Gastroesophageal sphincter (tissue), 4 donors: ENCODE data around the gene SLC24A1. TPM values are rescaled to one million over a fixed set of nuclear protein-coding genes. Genes with fewer than 3 reads are reported as not detected.

Source experiments
- ATAC-seq: fragments of 150-250 bp; one replicate; pipeline ENCODE4 v1.9.1; 2016; ENCODE audit warnings: mild to moderate bottlenecking, moderate library complexity
- H3K27ac ChIP-seq, 4 donors: fragments of 200-600 bp; sonication (generic) in 3 of 4; 1 replicate in 3 of 4; 2 replicates in 1 of 4; pipeline ENCODE4 v1.5.1; 2016 to 2019
- H3K27me3 ChIP-seq: fragments of 200-600 bp; sonication (generic); one replicate; pipeline ENCODE4 v1.5.1; 2019
- H3K36me3 ChIP-seq, 2 donors: fragments of 200-600 bp; sonication (generic); one replicate each; pipeline ENCODE4 v1.5.1; 2019; ENCODE audit warnings: control low read depth in 1 of 2
- H3K4me1 ChIP-seq, 3 donors: fragments of 200-600 bp; sonication (generic); 1 replicate in 2 of 3; 2 replicates in 1 of 3; pipeline ENCODE4 v1.5.1; 2016 to 2019; ENCODE audit warnings: control low read depth in 2 of 3
- H3K4me3 ChIP-seq, 2 donors: fragments of 200-600 bp; sonication (generic); one replicate each; pipeline ENCODE4 v1.5.1; 2019; ENCODE audit warnings: mild to moderate bottlenecking in 1 of 2, moderate library complexity in 1 of 2
- H3K9me3 ChIP-seq, 3 donors: fragments of 200-600 bp; sonication (generic); one replicate each; pipeline ENCODE4 v1.5.1; 2017 to 2019; ENCODE audit warnings: control low read depth in 2 of 3
- EP300 ChIP-seq: sonication (generic); formaldehyde crosslinking; IDR thresholded peaks from one replicate; pipeline ENCODE4 v1.6.1; 2017; ENCODE audit warnings: antibody characterized with exemption, mild to moderate bottlenecking
- POLR2A ChIP-seq, 2 donors: fragments of 450-650 bp; IDR thresholded peaks; one replicate each; pipeline ENCODE4 v1.6.1; 2017; ENCODE audit warnings: antibody characterized with exemption in 2 of 2, mild to moderate bottlenecking in 2 of 2, moderate library complexity in 1 of 2
- POLR2AphosphoS5 ChIP-seq: sonication (generic); formaldehyde crosslinking; IDR thresholded peaks from one replicate; pipeline ENCODE4 v1.6.1; 2017; ENCODE audit warnings: antibody characterized with exemption
- WGBS, 2 donors: methylation state at CpG; one replicate each; pipeline ENCODE4 v1.1.5; 2018; ENCODE audit warnings: low coverage in 1 of 2; 5-methylcytosine and 5-hydroxymethylcytosine counted together
- total RNA-seq, 4 donors: library from RNA; depleted of rRNA; stranded (reverse); fragments of >200 nt; gene quantifications; one replicate each; pipeline ENCODE4 v1.1.0, GENCODE V29; 2016
- TF ChIP-seq, protein P1 (sequence below), 4 experiments: fragments of 200-600 bp in 2 of 4; fragments of 450-650 bp in 2 of 4; sonication (generic) in 1 of 4; IDR thresholded peaks; one replicate each; pipeline ENCODE4 v1.5.1; 2017 to 2019; ENCODE audit warnings: antibody characterized with exemption in 4 of 4, mild to moderate bottlenecking in 2 of 4, moderate library complexity in 2 of 4

Gene SLC24A1
- total RNA-seq, 4 donors from 2014 or later: 2.7 to 4.6 (median 3.9) TPM

DNA sequence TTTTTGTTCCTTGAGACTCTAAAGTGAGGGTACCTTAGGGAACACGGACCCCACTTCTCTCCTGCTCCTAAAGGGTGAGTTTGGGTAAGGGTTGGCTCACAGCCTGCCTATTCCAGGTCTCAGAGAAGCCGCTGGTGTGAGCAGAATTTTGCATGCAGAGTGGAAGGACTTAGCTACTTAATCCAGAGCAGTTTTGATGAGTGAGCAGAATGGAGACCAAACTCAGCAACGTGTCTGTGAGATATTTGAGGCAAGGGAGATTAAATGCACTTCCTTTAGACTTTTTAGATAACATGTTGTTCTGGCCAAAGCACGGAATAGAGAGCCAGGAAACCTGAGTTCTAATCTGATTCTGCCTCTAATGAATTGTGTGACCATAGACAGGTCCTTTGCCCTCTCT, 5.1 kb downstream of the SLC24A1 start:
- Histone ChIP-seq H3K4me1 (no peaks in the 10 kb centered on the region), H3K27me3 (no peaks in the 10 kb centered on the region), H3K27ac (no peak overlapping the region), H3K9me3 (no peaks in the 10 kb centered on the region), H3K4me3 (no peak overlapping the region), H3K36me3 (peaks cover 0 to 27% of the 10 kb centered on the region in 2 donors)
- 60 to 76% methylated on average over 3 to 4 of the region's 4 CpGs for WGBS, 2 donors
- TF ChIP-seq POLR2A (IDR thresholded peaks at IDR 0.05): no peak
- TF ChIP-seq EP300: no peak
- TF ChIP-seq POLR2AphosphoS5: no peak
- TF ChIP-seq, protein P1, sequence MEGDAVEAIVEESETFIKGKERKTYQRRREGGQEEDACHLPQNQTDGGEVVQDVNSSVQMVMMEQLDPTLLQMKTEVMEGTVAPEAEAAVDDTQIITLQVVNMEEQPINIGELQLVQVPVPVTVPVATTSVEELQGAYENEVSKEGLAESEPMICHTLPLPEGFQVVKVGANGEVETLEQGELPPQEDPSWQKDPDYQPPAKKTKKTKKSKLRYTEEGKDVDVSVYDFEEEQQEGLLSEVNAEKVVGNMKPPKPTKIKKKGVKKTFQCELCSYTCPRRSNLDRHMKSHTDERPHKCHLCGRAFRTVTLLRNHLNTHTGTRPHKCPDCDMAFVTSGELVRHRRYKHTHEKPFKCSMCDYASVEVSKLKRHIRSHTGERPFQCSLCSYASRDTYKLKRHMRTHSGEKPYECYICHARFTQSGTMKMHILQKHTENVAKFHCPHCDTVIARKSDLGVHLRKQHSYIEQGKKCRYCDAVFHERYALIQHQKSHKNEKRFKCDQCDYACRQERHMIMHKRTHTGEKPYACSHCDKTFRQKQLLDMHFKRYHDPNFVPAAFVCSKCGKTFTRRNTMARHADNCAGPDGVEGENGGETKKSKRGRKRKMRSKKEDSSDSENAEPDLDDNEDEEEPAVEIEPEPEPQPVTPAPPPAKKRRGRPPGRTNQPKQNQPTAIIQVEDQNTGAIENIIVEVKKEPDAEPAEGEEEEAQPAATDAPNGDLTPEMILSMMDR (IDR thresholded peaks at IDR 0.05): no peak
- ATAC-seq: no peak

DNA sequence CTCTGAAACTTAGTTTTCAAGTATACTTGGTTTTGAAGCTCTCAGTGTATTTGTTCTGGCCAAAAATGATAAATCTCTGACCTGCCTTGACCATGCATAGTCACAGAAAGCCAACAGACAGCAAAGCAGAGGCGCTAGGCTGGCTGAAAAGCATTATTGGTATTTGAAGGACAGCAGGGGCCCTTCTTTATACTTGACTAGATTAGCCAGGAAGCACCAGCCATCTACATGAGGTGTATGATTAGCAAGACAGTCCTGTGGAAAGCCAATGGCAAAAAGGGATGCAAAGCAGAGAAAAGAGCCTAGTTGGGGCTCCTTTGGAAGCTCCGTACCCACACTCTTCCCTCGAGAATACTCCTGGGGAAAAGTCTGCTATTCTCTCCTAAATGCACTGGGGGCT, 7.8 kb downstream of the SLC24A1 start:
- H3K27me3 ChIP-seq: no peaks in the 10 kb centered on the region
- no peak overlapping the region for H3K4me3 ChIP-seq
- no peak for TF ChIP-seq POLR2A (IDR thresholded peaks at IDR 0.05)
- 100% methylated on average over 1 of the region's 3 CpGs for WGBS, 2 donors
- no peaks in the 10 kb centered on the region for H3K9me3 ChIP-seq
- no peak overlapping the region for H3K27ac ChIP-seq
- no peaks in the 10 kb centered on the region for H3K4me1 ChIP-seq
- H3K36me3 ChIP-seq: peaks cover 0 to 19% of the 10 kb centered on the region in 2 donors
- no peak for ATAC-seq

DNA sequence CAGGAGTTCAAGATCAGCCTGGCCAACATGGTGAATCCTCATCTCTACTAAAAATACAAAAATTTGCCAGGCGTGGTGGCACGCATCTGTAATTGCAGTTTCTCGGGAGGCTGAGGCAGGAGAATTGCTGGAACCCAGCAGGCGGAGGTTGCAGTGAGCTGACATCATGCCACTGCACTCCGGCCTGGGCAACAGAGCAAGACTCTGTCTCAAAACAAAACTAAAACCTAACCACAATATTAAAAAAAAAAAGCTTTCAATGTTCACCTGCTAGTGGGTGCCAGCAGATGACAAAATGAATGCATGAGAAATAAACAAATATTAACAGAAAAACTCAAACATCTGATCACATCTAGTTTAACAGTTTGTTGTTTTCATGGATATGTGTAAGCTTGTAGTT, 9.0 kb downstream of the SLC24A1 start:
- Histone ChIP-seq H3K4me1 (no peaks in the 10 kb centered on the region), H3K9me3 (no peaks in the 10 kb centered on the region), H3K27me3 (no peaks in the 10 kb centered on the region), H3K4me3 (no peak overlapping the region), H3K27ac (no peak overlapping the region), H3K36me3 (peaks cover 0 to 7% of the 10 kb centered on the region in 2 donors)
- ATAC-seq: no peak
- WGBS, 2 donors: 81 to 100% methylated on average over 3 to 5 of the region's 5 CpGs
- TF ChIP-seq POLR2AphosphoS5 (no peak), POLR2A (IDR thresholded peaks at IDR 0.05) (no peak), EP300 (no peak)
- TF ChIP-seq, protein P1 (IDR thresholded peaks at IDR 0.05): no peak

DNA sequence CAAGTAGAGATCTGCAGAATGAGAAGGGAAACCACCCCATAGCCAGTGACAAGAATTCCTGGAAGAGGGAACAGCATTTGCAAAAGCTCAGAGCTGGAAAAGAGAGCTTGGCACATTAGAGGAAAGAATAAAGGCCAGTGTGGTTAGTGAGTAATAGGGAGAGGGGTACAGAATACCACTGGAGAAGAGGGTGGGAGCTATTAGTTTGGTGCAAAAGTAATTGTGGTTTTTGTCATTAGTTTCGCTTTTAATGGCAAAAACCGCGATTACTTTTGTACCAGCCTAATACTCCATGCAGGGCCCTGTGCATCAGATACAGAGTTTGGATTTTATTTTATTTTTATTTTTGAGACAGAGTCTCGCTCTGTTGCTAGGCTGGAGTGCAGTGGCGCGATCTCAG, 9.8 kb downstream of the SLC24A1 start:
- Histone ChIP-seq H3K36me3 (no peaks in the 10 kb centered on the region), H3K4me1 (no peaks in the 10 kb centered on the region), H3K4me3 (no peak overlapping the region), H3K27me3 (no peaks in the 10 kb centered on the region), H3K9me3 (no peaks in the 10 kb centered on the region), H3K27ac (no peak overlapping the region)
- TF ChIP-seq, protein P1 (IDR thresholded peaks at IDR 0.05): no peak
- no peak for TF ChIP-seq POLR2AphosphoS5
- TF ChIP-seq POLR2A (IDR thresholded peaks at IDR 0.05): no peak
- TF ChIP-seq EP300: no peak
- WGBS, 2 donors: 91 to 97% methylated on average over 6 of the region's 6 CpGs
- no peak for ATAC-seq

DNA sequence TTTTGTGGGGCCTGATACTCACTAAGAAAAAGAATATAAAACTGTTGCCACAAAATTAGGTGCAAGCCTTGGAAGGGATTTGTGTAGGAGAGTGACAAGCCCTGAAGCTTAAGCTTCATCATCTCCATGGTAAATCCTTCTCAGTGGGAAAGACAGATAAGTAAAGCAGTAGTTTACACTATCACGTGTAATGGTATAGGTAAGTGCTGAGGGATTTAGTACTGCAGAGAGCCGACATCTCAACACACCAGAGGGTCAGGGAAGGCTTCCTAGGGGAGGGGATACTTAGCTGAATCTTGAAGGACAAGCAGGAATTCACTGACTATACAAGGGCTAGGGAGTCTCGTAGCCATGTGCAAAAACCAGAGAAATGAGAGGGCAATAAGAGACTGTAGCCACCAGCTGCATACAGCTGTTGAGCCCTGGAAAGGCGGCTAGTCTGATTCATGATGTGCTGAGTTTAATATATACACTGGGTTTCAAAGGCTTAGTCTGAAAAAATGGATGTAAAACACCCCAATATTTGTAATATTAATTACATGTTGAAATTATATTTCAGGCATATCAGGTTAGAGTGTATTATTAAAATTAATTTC, 11.1 kb downstream of the SLC24A1 start:
- H3K27ac ChIP-seq: no peak overlapping the region
- H3K9me3 ChIP-seq: no peaks in the 10 kb centered on the region
- H3K4me1 ChIP-seq: no peaks in the 10 kb centered on the region
- no peak overlapping the region for H3K4me3 ChIP-seq
- 33 to 50% methylated on average over 1 to 4 of the region's 4 CpGs for WGBS, 2 donors
- no peaks in the 10 kb centered on the region for H3K36me3 ChIP-seq
- H3K27me3 ChIP-seq: no peaks in the 10 kb centered on the region
- TF ChIP-seq POLR2AphosphoS5: no peak
- TF ChIP-seq POLR2A (IDR thresholded peaks at IDR 0.05): no peak
- TF ChIP-seq, protein P1 (IDR thresholded peaks at IDR 0.05): no peak
- TF ChIP-seq EP300: no peak
- ATAC-seq: no peak
